ENCODE measurements around the gene GRIK4. TPM values are rescaled to one million over a fixed set of nuclear protein-coding genes. Genes with fewer than 3 reads are reported as not detected.

The GRIK4 gene
- total and polyA plus RNA-seq, 2 donors (not counting 1 experiment from before 2014, with no cell fraction given) = 0.12 to 0.27 TPM

- H3K4me1 ChIP-seq (ENCODE audit: control insufficient read depth in 2 of 2, insufficient read depth in 2 of 2, low read length in 2 of 2) = no peaks in the 10 kb centered on the region
- H3K4me1 Mint-ChIP-seq = no peaks in the 10 kb centered on the region
- CTCF ChIA-PET = no interaction called here
- H3K27me3 Mint-ChIP-seq = peaks cover 17% of the 10 kb centered on the region
- H3K4me3 ChIP-seq (ENCODE audit: control extremely low read depth in 1 of 5, extremely low read depth in 1 of 5, insufficient read depth in 1 of 5, low read depth in 2 of 5, low read length in 4 of 5) = no peak overlapping the region
- no peak for TF ChIP-seq EZH2 (IDR thresholded peaks at IDR 0.05; ENCODE audit: borderline replicate concordance, insufficient read depth, low read depth, low read length, poor library complexity, severe bottlenecking)
- TF ChIP-seq, protein P1, sequence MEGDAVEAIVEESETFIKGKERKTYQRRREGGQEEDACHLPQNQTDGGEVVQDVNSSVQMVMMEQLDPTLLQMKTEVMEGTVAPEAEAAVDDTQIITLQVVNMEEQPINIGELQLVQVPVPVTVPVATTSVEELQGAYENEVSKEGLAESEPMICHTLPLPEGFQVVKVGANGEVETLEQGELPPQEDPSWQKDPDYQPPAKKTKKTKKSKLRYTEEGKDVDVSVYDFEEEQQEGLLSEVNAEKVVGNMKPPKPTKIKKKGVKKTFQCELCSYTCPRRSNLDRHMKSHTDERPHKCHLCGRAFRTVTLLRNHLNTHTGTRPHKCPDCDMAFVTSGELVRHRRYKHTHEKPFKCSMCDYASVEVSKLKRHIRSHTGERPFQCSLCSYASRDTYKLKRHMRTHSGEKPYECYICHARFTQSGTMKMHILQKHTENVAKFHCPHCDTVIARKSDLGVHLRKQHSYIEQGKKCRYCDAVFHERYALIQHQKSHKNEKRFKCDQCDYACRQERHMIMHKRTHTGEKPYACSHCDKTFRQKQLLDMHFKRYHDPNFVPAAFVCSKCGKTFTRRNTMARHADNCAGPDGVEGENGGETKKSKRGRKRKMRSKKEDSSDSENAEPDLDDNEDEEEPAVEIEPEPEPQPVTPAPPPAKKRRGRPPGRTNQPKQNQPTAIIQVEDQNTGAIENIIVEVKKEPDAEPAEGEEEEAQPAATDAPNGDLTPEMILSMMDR (IDR thresholded peaks at IDR 0.05) = no peak
- no peak overlapping the region for H3K9ac ChIP-seq (ENCODE audit: low read length)
- H3K27ac Mint-ChIP-seq = no peak overlapping the region
- no peaks in the 10 kb centered on the region for H3K36me3 ChIP-seq (replicated peaks in 1 of 2; ENCODE audit: control extremely low read depth in 1 of 2, control insufficient read depth in 1 of 2, extremely low read depth in 1 of 2, insufficient read depth in 2 of 2, low read length in 1 of 2)
- no peaks in the 10 kb centered on the region for H3K9me3 Mint-ChIP-seq (ENCODE audit: insufficient read depth)
- no peaks in the 10 kb centered on the region for H4K20me1 ChIP-seq (ENCODE audit: control insufficient read depth, insufficient read depth, low read length, poor library complexity, severe bottlenecking)
- no peaks in the 10 kb centered on the region for H3K27me3 ChIP-seq (replicated peaks in 1 of 4; ENCODE audit: control extremely low read depth in 1 of 4, control insufficient read depth in 3 of 4, insufficient read depth in 4 of 4, low read length in 3 of 4)
- H3K4me3 Mint-ChIP-seq = no peak overlapping the region
- no peak overlapping the region for H3K27ac ChIP-seq (ENCODE audit: low read length in 2 of 2)
- H3K79me2 ChIP-seq (ENCODE audit: control insufficient read depth, insufficient read depth, low read length) = no peaks in the 10 kb centered on the region
- no peak overlapping the region for H3K4me2 ChIP-seq (replicated peaks; ENCODE audit: low read depth, low read length, poor library complexity, severe bottlenecking)
- H2AFZ ChIP-seq (ENCODE audit: insufficient read depth, low read depth, low read length, poor library complexity, severe bottlenecking) = no peak overlapping the region
- DNase-seq (no peak), ATAC-seq (ENCODE audit: low read depth) (no peak)
- WGBS (ENCODE audit: insufficient coverage) = 44% methylated on average over 9 of the region's 12 CpGs
- intact Hi-C loops (cut with micrococcal nuclease) = no loop called here
- H3K9me3 ChIP-seq (ENCODE audit: control extremely low read depth in 1 of 3, control insufficient read depth in 2 of 3, insufficient read depth in 1 of 3, low read length in 2 of 3) = no peaks in the 10 kb centered on the region
- POLR2A ChIA-PET = no interaction called here
Measured at GRCh38 chr11:120645639-120646038, 134.1 kb downstream of the GRIK4 start.

- DNase-seq = no peak
- H2AFZ ChIP-seq (ENCODE audit: insufficient read depth, low read depth, low read length, poor library complexity, severe bottlenecking) = no peak overlapping the region
- H3K27me3 ChIP-seq (replicated peaks in 1 of 4; ENCODE audit: control extremely low read depth in 1 of 4, control insufficient read depth in 3 of 4, insufficient read depth in 4 of 4, low read length in 3 of 4) = no peaks in the 10 kb centered on the region
- H3K27ac Mint-ChIP-seq = no peak overlapping the region
- TF ChIP-seq EZH2 (IDR thresholded peaks at IDR 0.05; ENCODE audit: borderline replicate concordance, insufficient read depth, low read depth, low read length, poor library complexity, severe bottlenecking) = no peak
- TF ChIP-seq, protein P1 (IDR thresholded peaks at IDR 0.05) = no peak
- H3K4me2 ChIP-seq (replicated peaks; ENCODE audit: low read depth, low read length, poor library complexity, severe bottlenecking) = no peak overlapping the region
- intact Hi-C loops (cut with micrococcal nuclease) = no loop called here
- no peaks in the 10 kb centered on the region for H3K4me1 ChIP-seq (ENCODE audit: control insufficient read depth in 2 of 2, insufficient read depth in 2 of 2, low read length in 2 of 2)
- H4K20me1 ChIP-seq (ENCODE audit: control insufficient read depth, insufficient read depth, low read length, poor library complexity, severe bottlenecking) = no peaks in the 10 kb centered on the region
- H3K27me3 Mint-ChIP-seq = peaks cover 17% of the 10 kb centered on the region
- ChIA-PET CTCF (no interaction called here), POLR2A (no interaction called here)
- no peak overlapping the region for H3K27ac ChIP-seq (ENCODE audit: low read length in 2 of 2)
- no peak for ATAC-seq (ENCODE audit: low read depth)
- no peaks in the 10 kb centered on the region for H3K9me3 ChIP-seq (ENCODE audit: control extremely low read depth in 1 of 3, control insufficient read depth in 2 of 3, insufficient read depth in 1 of 3, low read length in 2 of 3)
- H3K9ac ChIP-seq (ENCODE audit: low read length) = no peak overlapping the region
- no peaks in the 10 kb centered on the region for H3K36me3 ChIP-seq (replicated peaks in 1 of 2; ENCODE audit: control extremely low read depth in 1 of 2, control insufficient read depth in 1 of 2, extremely low read depth in 1 of 2, insufficient read depth in 2 of 2, low read length in 1 of 2)
- H3K9me3 Mint-ChIP-seq (ENCODE audit: insufficient read depth) = no peaks in the 10 kb centered on the region
- H3K79me2 ChIP-seq (ENCODE audit: control insufficient read depth, insufficient read depth, low read length) = no peaks in the 10 kb centered on the region
- WGBS (ENCODE audit: insufficient coverage) = 94% methylated on average over 2 of the region's 3 CpGs
- H3K4me3 ChIP-seq (ENCODE audit: control extremely low read depth in 1 of 5, extremely low read depth in 1 of 5, insufficient read depth in 1 of 5, low read depth in 2 of 5, low read length in 4 of 5) = no peak overlapping the region
- no peaks in the 10 kb centered on the region for H3K4me1 Mint-ChIP-seq
- H3K4me3 Mint-ChIP-seq = no peak overlapping the region
Measured at GRCh38 chr11:120646206-120646605, 134.7 kb downstream of the GRIK4 start.
